SW480 (cell line): ENCODE data around the gene ADAMTSL3.

Experiments used
- DNase-seq: peaks from one replicate; pipeline ENCODE4 v3.0.0-alpha.2; 2016; ENCODE audit warnings: low spot score

Gene ADAMTSL3

DNA sequence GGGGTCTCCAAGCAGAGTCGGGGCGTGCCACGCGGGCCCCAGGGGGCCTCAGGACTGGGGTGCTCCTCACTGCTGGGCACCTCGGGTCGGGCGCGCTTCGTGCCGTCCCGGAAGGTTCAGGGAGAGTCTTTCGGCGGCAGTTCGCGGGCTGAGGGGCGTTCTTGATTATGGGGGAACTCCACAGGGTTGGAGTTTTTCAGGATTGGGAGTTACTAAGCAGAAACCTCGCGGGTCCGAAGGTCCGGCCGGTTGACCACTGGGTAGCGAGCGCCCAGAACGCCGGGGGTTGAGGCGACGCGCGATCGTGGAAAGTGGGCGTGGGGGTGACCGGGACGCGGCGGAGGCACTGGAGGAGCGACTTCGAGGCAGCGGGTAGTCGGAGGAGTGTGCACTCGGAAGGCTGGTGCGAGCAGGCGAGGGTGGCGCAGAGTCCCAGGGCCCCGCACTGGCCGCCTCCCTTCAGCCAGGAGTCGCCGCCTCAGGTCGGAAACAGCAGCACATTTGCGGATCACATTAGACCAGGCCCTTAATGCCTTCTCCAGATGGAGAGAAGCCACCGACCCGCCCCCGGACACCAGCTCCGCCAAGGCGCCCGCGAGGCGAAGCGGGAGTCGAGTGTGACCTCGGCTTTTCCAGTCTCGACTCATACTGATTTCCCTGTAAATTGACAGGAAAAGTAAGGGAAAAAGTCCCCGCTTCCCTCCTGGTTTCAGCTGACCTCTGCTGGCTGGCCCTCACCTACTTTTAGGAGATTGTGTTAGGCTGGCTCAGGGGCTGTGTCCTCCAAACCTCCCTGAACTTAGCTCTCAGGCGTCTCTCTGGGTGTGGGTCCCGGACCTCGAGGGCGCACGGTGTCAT is 685 bp downstream of the ADAMTSL3 start:
- no peak for DNase-seq

GRCh38 chr15:83655237-83655616 is 1.3 kb downstream of the ADAMTSL3 start:
- no peak for DNase-seq

DNA sequence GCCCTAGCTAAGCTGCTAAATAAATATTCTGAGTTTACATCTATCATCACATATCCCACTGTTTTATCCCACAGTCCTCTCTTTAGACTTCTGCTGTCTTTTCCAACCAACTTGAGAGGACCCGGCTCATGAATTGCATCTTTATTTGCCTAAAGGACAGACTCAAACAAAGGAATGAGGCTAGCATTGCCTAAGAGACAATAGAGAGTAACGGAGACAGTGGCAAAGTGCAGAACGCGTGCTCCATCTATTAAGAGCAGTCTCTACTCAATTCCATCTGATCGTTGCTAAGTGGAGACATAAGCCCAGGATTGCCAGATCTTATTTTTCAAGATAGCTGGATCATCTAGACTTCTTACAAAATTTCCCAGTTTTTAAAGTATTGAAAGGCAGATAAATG is 2.3 kb downstream of the ADAMTSL3 start:
- no peak for DNase-seq

- DNase-seq, result no peak
These were observed 3.1 kb downstream of the ADAMTSL3 start for GRCh38 chr15:83656943-83657528.

DNA sequence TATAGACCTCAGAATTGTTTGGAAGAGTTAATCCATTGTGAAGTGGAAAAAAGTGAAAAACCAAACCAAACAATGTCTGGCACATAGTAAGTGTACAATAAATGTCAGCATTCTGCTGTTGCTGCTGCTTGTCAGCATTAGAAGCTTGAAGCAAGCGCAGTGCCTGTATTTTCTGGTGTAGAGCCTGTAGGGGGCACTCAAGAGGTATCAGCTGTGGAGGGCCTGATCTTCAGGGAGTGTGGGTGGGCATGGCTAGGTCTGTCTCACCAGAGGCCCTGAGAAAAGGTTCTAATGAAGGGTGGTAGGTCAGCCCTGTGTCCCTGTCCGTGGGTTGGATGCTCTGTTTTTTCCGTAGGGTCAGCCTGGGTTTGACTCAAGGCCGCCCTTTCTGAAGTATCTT is 3.6 kb downstream of the ADAMTSL3 start:
- DNase-seq, result no peak

DNA sequence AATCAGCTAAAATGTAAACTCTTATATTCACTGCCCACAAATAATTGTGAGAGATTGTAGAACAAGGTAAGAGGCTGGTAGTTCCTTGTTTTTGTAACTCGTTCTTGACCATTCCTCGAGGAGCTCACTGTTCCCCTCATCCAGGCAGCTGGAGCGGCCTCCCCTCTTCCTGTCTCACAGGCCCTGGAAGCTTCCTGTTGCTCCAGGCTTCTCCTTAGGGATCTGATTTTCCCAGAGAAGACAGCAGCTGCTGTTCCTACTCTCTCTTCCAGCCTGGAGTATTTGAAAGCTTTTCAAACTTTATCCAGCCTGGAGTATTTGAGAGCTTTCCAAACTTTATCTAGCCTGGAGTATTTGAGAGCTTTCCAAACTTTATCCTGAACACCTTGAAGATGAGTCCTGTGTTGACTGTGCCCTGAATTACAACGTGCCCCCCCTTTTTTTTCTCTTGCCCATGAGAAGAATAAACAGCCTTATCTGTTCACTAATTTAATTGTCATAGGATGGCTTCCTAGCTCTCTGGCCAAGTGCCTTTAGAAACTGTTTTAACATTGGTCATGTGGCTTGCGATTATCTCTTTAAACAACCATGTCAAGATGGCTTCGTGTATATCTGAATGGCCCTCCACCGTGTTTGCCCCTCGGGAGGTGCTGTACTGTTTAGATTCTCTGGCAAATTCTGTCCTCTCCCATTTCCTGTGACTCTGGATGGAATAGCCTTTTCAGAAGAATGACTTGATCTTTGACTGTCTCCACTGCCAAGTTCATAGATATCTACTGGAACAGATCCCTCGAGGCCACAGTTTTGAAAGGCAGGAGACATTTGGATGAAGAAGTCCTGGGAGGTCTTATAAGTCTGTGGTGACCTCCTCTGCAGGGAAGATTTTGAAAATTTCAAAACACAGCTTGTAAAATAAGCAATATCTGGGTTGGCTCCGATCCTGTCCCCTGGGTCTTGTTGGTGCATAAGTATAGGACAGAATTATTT is 4.8 kb downstream of the ADAMTSL3 start:
- DNase-seq, result no peak

- no peak for DNase-seq
These were observed 5.5 kb downstream of the ADAMTSL3 start for GRCh38 chr15:83659417-83659812.

DNA sequence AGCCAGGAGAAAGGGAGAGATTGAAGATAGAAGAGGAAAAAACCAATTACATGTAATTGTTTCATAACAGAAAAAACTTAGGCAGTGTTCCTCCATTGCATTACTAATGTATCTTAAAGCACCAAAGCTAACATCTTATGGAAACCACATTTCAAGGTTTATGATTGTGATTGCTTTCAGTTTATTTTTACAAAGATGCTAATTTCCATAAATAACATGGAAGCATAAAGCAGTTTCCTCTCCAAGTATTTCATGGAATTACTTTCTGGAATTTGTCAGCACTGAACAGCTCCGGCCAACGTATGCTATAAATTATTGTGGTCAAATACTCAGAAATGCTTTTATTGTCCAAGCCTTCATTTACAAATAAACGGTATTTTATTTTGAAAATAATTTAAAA is 11.6 kb downstream of the ADAMTSL3 start:
- DNase-seq, result no peak

DNA sequence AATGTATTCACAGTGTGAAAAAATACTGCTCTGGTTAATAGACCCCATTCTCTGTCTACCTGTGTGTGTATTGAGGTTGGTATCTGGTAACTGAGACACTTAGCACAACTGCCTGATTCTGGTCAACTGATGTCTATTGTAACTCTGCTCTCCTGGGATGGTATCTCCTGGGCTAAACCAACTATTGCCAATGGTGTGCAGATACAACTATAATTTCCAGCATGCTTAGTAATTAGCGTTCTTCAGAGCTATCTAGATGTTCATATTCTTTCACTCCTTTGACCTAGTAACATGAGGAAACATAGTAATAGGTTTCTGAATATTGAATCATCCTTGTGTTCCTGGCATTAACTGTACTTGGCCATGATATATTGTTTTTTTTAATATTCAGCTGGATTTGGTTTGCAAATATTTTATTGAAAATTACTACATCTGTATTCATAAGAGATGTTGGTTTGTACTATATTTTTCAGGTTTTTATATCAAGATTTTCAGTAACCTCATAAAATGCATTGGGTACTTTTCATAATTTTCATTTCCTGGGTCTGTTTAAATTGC is 16.8 kb downstream of the ADAMTSL3 start:
- no peak for DNase-seq

- no peak for DNase-seq
These were observed 17.7 kb downstream of the ADAMTSL3 start for GRCh38 chr15:83671603-83672002.

GRCh38 chr15:83673385-83673784 is 19.5 kb downstream of the ADAMTSL3 start:
- DNase-seq, result no peak

DNA sequence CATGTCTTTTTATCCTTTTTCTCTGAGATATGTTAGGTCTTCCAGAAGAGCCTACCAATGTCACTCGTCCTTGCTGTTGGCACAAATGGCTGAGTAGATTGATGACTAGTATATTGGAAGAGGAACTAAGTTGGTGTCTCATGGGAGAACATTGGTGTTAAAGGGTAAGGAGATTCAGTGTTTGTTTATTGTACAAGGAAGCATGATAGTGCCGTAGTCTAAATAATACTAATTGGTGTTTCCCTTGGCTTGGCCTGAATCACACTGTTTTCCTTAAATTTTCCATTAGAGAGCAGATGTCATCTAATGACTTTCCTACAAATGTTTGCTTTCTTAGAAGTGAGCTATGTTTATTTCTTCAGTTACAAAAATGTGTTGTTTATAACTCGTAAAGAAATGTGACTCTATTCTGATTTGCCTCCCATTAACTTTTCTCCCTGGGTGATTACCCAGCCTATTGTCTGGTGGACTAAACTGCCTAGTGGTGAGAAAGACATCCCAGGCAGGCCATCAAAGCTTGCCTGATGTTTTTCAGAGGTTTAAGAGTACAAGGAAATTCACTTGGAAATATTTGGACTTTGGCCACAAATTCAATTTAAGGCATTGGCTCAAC is 28.7 kb downstream of the ADAMTSL3 start:
- no peak for DNase-seq

DNA sequence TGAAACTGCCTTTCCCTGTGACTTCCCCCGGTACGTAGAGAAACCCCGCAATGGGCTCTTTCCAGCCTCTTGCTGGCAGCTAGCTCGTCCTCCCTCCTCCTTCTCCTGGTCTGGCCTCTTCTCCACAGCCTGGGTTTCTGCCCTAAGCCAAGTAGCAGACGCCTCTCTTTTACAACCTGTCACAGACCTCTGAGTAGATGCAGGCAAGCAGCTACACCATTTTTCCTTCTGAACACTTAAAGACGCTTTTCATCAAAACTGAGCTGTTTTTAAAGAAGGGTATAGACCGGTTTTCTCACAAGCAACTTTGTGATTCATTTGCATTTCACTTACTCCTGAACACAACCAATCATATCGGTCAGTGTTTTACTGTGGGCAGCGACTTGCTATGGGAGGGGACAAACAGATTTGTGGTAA is 32.0 kb downstream of the ADAMTSL3 start:
- no peak for DNase-seq

DNA sequence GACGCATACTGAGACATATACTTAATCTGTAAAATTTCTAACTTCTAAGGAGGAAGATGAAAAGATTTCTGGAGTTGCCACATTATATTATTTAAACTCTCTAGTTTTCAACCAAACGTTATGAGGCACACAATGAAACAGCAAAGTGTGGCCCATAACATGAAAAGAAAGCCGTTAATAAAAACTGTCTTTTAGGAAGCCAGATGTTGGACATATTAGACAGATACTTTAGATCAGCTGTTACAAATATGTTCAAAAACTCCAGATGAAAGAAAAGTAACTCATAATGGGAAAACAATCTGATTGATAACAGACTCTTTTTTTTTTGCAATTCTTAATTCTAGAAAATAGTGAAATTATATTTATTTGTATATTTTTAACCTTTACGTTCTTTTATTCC is 34.3 kb downstream of the ADAMTSL3 start:
- no peak for DNase-seq

GRCh38 chr15:83690676-83691075 is 36.8 kb downstream of the ADAMTSL3 start:
- DNase-seq, result no peak

GRCh38 chr15:83692746-83693581 is 39.0 kb downstream of the ADAMTSL3 start:
- no peak for DNase-seq

DNA sequence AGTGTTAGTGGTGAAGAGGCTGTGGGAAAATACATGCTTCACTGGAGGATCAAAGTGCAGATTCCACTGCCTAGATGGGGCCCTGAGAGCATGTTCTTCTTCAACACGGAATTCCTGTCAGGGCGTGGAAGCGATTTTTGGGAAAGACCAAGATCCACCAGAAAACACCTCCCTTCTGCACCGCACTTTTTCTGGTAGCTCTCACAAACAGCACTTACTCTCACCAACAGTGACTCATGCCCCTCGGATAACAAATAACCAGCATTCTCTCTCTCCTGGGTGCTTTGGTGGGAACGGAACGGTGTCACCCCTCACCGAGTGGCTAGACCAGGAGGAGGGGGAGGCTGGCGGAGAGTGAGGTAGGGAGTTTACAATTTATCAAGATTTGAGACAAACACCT is 40.1 kb downstream of the ADAMTSL3 start:
- DNase-seq, result peak; percentile 7

DNA sequence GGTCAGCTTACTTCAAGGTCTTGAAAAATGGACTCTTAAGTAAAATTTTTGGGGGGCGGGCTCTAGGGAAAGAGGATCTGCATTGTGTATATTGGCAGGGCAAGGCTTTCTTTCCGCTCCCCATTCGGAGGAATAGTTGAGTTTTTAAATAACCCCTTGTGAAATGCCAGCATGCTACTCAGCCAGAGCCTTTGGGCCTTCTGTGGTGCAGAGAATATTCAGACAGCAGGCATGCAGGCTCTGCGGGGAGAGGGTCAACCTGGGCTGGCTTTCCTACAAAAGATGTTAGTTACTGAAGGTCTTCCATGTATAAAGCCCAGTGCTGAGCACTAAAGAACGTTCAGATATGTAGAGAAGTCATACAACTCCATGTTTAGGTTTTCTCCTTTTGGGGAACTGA is 40.6 kb downstream of the ADAMTSL3 start:
- DNase-seq, result no peak

- DNase-seq, result no peak
These were observed 41.3 kb downstream of the ADAMTSL3 start for GRCh38 chr15:83695246-83695645.

DNA sequence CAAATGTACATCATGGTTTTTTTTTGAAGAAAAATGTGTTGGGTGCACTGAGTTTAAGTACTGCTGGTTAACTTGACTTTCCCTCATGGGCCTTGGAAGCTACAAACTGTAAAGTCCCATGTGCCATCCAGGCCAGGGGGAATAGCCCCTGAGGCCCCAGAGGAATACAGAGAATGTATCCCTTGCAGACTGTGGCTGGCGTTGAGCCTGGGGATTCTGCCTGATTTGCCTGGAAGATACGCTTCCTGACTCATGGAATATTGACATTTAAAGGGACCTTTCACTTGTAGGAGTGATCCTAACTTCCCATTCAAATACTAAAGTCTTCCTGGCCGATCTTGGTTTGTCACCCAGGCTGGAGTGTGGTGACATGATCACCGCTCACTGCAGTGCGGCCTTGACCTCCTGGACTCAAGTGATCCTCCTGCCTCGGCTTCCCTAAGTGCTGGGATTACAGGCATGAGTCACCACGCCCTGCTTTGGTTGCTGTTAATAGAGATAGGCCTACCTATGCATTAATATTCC is 42.0 kb downstream of the ADAMTSL3 start:
- DNase-seq, result no peak

GRCh38 chr15:83697716-83698115 is 43.8 kb downstream of the ADAMTSL3 start:
- no peak for DNase-seq
